A549 (cell line): ENCODE measurements around the gene LEO1. TPM values are rescaled to one million over a fixed set of nuclear protein-coding genes. Genes with fewer than 3 reads are reported as not detected.

Experiments used
- ATAC-seq, 2 experiments: fragments of 200-7000 bp in 1 of 2; fragments of >200 bp in 1 of 2; cut with Nextera tagmentation in 1 of 2; cut with Tn5 transposase in 1 of 2; 3 replicates each; pipeline versions ENCODE4 v1.8.0 to v1.9.1; 2018 to 2020; ENCODE audit warnings: mild to moderate bottlenecking in 1 of 2, moderate library complexity in 1 of 2
- CTCF ChIA-PET: fragments of 300-600 bp; sonication (Branson Sonifier 250); formaldehyde crosslinking; extraction: SDS; loops from one replicate; lab custom pipeline; 2021; ENCODE audit warnings: antibody characterized with exemption, inconsistent platforms; lab: Yijun Ruan, JAX
- POLR2A ChIA-PET: fragments of 350-600 bp; formaldehyde crosslinking; extraction: SDS; loops from one replicate; lab custom pipeline; 2021; ENCODE audit warnings: antibody characterized with exemption, inconsistent platforms; lab: Yijun Ruan, JAX
- DNase-seq, 2 experiments: peaks; one replicate each; pipeline versions ENCODE4 v3.0.0 to v3.0.0-alpha.2; 2011 to 2016; ENCODE audit warnings: low read depth in 1 of 2, low spot score in 1 of 2
- FAIRE-seq: peaks from 2 replicates; lab custom pipeline; 2011; peaks lifted over from hg19 to GRCh38; lab: Jason Lieb, UNC
- H3K27ac ChIP-seq, 2 experiments: fragments of >200 bp; sonication (Bioruptor Twin); formaldehyde crosslinking; 3 replicates each; pipeline ENCODE4 v1.5.1; 2016 to 2017
- H3K4me1 ChIP-seq: fragments of >200 bp; sonication (Bioruptor Twin); formaldehyde crosslinking; 3 replicates; pipeline ENCODE4 v1.6.1; 2016
- H3K4me2 ChIP-seq: fragments of >200 bp; sonication (Bioruptor Twin); formaldehyde crosslinking; 3 replicates; pipeline ENCODE4 v1.6.1; 2016
- H3K4me3 ChIP-seq: fragments of >200 bp; sonication (Bioruptor Twin); formaldehyde crosslinking; 3 replicates; pipeline ENCODE4 v1.5.1; 2016
- H3K9me3 ChIP-seq: fragments of >200 bp; sonication (Bioruptor Twin); formaldehyde crosslinking; 3 replicates; pipeline ENCODE4 v1.6.1; 2016
- ATOH8 ChIP-seq: fragments of 250-450 bp; sonication (Bioruptor Pico); IDR thresholded peaks from 2 replicates; pipeline ENCODE4 v1.5.0; 2020; ENCODE audit warnings: low read depth, mild to moderate bottlenecking, moderate library complexity
- CHD2 ChIP-seq: fragments of 150-350 bp; IDR thresholded peaks from 2 replicates; pipeline ENCODE4 v1.6.1; 2014; ENCODE audit warnings: low read length; ENCODE audit not compliant: partially characterized antibody
- E2F6 ChIP-seq: IDR thresholded peaks from 2 replicates; pipeline ENCODE4 v1.6.1; 2012; ENCODE audit warnings: low read depth, borderline replicate concordance
- ESRRA ChIP-seq: fragments of 150-350 bp; IDR thresholded peaks from 2 replicates; pipeline ENCODE4 v1.6.1; 2014; ENCODE audit warnings: mild to moderate bottlenecking, low read length, borderline replicate concordance
- FOSL2 ChIP-seq, 2 experiments: fragments of 450-650 bp in 1 of 2; fragments of >200 bp in 1 of 2; sonication (Bioruptor Twin) in 1 of 2; formaldehyde crosslinking; IDR thresholded peaks; 2 replicates each; pipeline versions ENCODE4 v1.5.0 to v1.6.1; 2016 to 2020; ENCODE audit warnings: mild to moderate bottlenecking in 1 of 2, moderate library complexity in 1 of 2
- HOXA7 ChIP-seq: fragments of 250-450 bp; sonication (Bioruptor Pico); IDR thresholded peaks from 2 replicates; pipeline ENCODE4 v1.5.0; 2020; ENCODE audit warnings: mild to moderate bottlenecking, moderate library complexity
- HOXB13 ChIP-seq: fragments of 250-450 bp; sonication (Bioruptor Pico); IDR thresholded peaks from 2 replicates; pipeline ENCODE4 v1.5.0; 2020; ENCODE audit warnings: low read depth, mild to moderate bottlenecking, moderate library complexity
- JUN ChIP-seq, 2 experiments: fragments of >200 bp; sonication (Bioruptor Twin); formaldehyde crosslinking; IDR thresholded peaks; 2 replicates in 1 of 2; 3 replicates in 1 of 2; pipeline ENCODE4 v1.6.1; 2016 to 2017
- MAFK ChIP-seq: fragments of 450-650 bp; IDR thresholded peaks from 2 replicates; pipeline ENCODE4 v1.6.1; 2014; ENCODE audit not compliant: partially characterized antibody
- MAZ ChIP-seq: fragments of 150-350 bp; IDR thresholded peaks from 2 replicates; pipeline ENCODE4 v1.6.1; 2014; ENCODE audit warnings: antibody characterized with exemption, low read depth, low read length, borderline replicate concordance
- NPAS2 ChIP-seq: fragments of 250-450 bp; sonication (Bioruptor Pico); IDR thresholded peaks from 2 replicates; pipeline ENCODE4 v1.8.0; 2022; ENCODE audit warnings: mild to moderate bottlenecking, moderate library complexity, borderline replicate concordance
- POLR2A ChIP-seq: IDR thresholded peaks from 2 replicates; pipeline ENCODE4 v1.6.1; 2012; ENCODE audit warnings: mild to moderate bottlenecking, low read length
- RNF2 ChIP-seq: fragments of 200-600 bp; sonication (generic); IDR thresholded peaks from 2 replicates; pipeline ENCODE4 v1.6.1; 2016; ENCODE audit warnings: low read depth, mild to moderate bottlenecking, antibody characterized with exemption, moderate library complexity, borderline replicate concordance
- SMC3 ChIP-seq: fragments of >200 bp; sonication (Bioruptor Twin); formaldehyde crosslinking; IDR thresholded peaks from 3 replicates; pipeline ENCODE4 v1.6.1; 2018; ENCODE audit warnings: inconsistent platforms
- SREBF2 ChIP-seq: fragments of 450-650 bp; IDR thresholded peaks from 2 replicates; pipeline ENCODE4 v1.6.1; 2014; ENCODE audit warnings: mild to moderate bottlenecking, moderate library complexity
- TFCP2L1 ChIP-seq: fragments of 250-450 bp; sonication (Bioruptor Pico); IDR thresholded peaks from 2 replicates; pipeline ENCODE4 v1.5.0; 2021; ENCODE audit warnings: mild to moderate bottlenecking
- ZC3H11A ChIP-seq: fragments of 450-650 bp; IDR thresholded peaks from 2 replicates; pipeline ENCODE4 v1.6.1; 2014; ENCODE audit warnings: antibody characterized with exemption, mild to moderate bottlenecking
- ZFP36 ChIP-seq: fragments of 450-650 bp; IDR thresholded peaks from 2 replicates; pipeline ENCODE4 v1.6.1; 2014; ENCODE audit warnings: borderline replicate concordance; ENCODE audit not compliant: partially characterized antibody
- ZNF302 ChIP-seq: fragments of 250-450 bp; sonication (Bioruptor Pico); IDR thresholded peaks from 2 replicates; pipeline ENCODE4 v1.9.0; 2021; ENCODE audit warnings: inconsistent platforms, mild to moderate bottlenecking, moderate library complexity
- ZSCAN20 ChIP-seq: fragments of 250-450 bp; sonication (Bioruptor Pico); IDR thresholded peaks from 2 replicates; pipeline ENCODE4 v1.8.0; 2022; ENCODE audit warnings: mild to moderate bottlenecking, moderate library complexity
- WGBS: methylation state at CpG from one replicate; pipeline ENCODE4 v1.1.6; 2017; ENCODE audit errors: missing lambda C conversion rate; 5-methylcytosine and 5-hydroxymethylcytosine counted together
- polyA plus RNA-seq, 4 experiments: library from polyadenylated mRNA; depleted of rRNA in 3 of 4; stranded (reverse); fragments of >200 nt; fragmentation: RNase III in 1 of 4; extraction: RNeasy Plus Mini Kit Qiagen cat#74134 plus additional on column Dnase treatment in 1 of 4; gene quantifications; 2 replicates in 3 of 4; 3 replicates in 1 of 4; pipeline ENCODE4 v1.2.3, GENCODE V29; 2011 to 2017
- TF ChIP-seq, protein P1 (sequence below): fragments of 450-650 bp; IDR thresholded peaks from 2 replicates; pipeline ENCODE4 v1.6.1; 2014; ENCODE audit warnings: antibody characterized with exemption

The LEO1 gene
- polyA plus RNA-seq, 2 of the 4 experiments (the other 2 are of a cell fraction) = 22.3 to 60.3 TPM

DNA sequence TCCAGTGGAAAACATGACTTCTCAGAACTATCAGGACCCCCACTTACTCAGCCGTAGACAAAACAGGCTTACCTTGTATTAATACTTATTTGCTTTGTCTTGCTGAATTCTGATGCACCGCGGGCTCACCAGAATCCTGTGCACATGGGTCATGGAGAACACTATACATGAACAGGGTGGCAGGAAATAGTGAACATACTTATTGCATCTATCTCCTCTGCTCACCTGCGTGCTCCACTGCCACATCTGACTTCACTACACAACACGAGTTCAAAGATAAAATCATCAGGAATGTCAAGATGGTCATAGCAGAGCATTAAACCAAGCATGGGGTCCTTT lies 36.8 kb upstream of the LEO1 start (continued):
- TF ChIP-seq TFCP2L1 (CRISPR knock-in tag) (no peak), MAZ (no peak), ESRRA (no peak)

GRCh38 chr15:52006702-52007340 lies 35.2 kb upstream of the LEO1 start:
- H3K9me3 ChIP-seq = no peaks in the 10 kb centered on the region
- H3K4me1 ChIP-seq = peaks cover 39% of the 10 kb centered on the region
- peak overlapping the region; percentile 9 to 45; a peak in 4 of 6 replicates for H3K27ac ChIP-seq
- TF ChIP-seq SREBF2 (no peak), POLR2A (no peak), SMC3 (no peak), HOXA7 (CRISPR knock-in tag) (no peak), RNF2 (no peak), MAFK (no peak), ZSCAN20 (CRISPR knock-in tag) (no peak), JUN (IDR thresholded peaks at IDR 0.05) (no peak), ATOH8 (no peak), HOXB13 (no peak), CHD2 (no peak), NPAS2 (no peak), ESRRA (no peak), ZFP36 (no peak), ZC3H11A (no peak), E2F6 (no peak)
- TF ChIP-seq, protein P1, sequence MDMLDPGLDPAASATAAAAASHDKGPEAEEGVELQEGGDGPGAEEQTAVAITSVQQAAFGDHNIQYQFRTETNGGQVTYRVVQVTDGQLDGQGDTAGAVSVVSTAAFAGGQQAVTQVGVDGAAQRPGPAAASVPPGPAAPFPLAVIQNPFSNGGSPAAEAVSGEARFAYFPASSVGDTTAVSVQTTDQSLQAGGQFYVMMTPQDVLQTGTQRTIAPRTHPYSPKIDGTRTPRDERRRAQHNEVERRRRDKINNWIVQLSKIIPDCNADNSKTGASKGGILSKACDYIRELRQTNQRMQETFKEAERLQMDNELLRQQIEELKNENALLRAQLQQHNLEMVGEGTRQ = no peak
- H3K4me3 ChIP-seq = no peak overlapping the region
- CTCF ChIA-PET = interaction anchor here (0.7 to 1.9 kb wide), 6 partner anchors 10 to 303 kb away, joined by 3 to 9 read pairs (median 3); no protein-coding TSS in a partner anchor
- DNase-seq = no peak
- ATAC-seq = no peak; a peak in 1 of 6 replicates
- no peak for FAIRE-seq
- POLR2A ChIA-PET = interaction anchor here (0.6 to 0.7 kb wide), 2 partner anchors 14 to 172 kb away, joined by 3 to 4 read pairs; no protein-coding TSS in a partner anchor
- 88% methylated on average over 3 of the region's 3 CpGs for WGBS
- H3K4me2 ChIP-seq = peak overlapping the region; percentile 12; the same call in 1 of the 3 replicates

DNA sequence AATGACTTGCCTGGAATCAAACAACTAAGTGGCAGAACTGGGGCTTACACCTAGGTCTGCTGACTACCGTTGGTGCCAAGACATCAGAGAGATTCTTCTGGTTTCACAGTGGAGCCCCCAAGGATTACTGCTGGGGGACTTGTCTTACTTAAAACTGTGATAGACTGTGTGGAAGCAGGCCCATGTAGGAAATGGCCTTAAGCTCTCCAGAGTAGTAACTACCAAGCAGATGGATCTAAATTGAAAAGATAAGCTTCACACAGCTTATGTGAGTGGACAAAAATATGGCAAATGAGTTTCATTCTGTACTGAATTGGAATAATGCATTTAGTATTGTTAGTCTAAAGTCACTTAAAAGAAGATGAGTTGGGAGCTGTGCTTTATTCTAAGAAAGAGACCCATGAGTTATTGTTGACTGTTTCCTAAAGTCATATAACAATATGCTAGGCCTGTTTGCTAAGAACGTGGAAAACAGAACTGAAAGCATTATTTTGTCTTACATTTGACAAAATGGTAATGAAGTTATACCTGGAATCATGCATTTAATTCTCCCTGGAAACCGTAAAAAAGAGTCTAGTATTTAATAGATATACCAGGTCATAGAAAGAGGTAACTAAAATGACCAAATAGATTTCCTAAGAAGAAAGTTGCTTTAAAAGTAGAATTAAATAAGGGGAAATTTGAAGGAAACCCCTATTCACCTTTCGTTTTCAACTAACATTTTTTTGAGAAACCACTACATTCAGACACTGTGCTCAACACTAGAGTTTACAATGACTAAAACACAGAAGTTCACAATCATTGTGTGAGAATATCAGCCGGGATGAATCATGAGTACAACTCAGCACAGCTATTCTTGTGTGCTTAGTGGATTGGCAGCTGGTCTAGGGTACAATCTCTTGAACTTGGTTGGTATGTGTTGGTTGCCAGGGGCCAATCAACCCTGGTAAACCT lies 34.4 kb upstream of the LEO1 start:
- ATAC-seq (peak; percentile 27 to 73; a peak in 3 of 6 replicates), DNase-seq (peak in 1 of 2 experiments; percentile 52), FAIRE-seq (no peak)
- H3K9me3 ChIP-seq = no peaks in the 10 kb centered on the region
- WGBS = 59% methylated on average over 5 of the region's 5 CpGs
- POLR2A ChIA-PET = interaction anchor here (0.7 kb wide), 1 partner anchor 13 kb away, joined by 4 read pairs; no protein-coding TSS in a partner anchor
- peak overlapping the region; percentile 9 to 45; a peak in 4 of 6 replicates for H3K27ac ChIP-seq
- TF ChIP-seq ZNF302 (CRISPR knock-in tag) (no peak), FOSL2 (IDR thresholded peaks at IDR 0.05) (no peak), FOSL2 (CRISPR knock-in tag; IDR thresholded peaks at IDR 0.05) (0 out of 2 replicates have a peak, but pooled peaks have one; percentile 23)
- H3K4me3 ChIP-seq = no peak overlapping the region
- peak overlapping the region; percentile 12; the same call in 1 of the 3 replicates for H3K4me2 ChIP-seq
- CTCF ChIA-PET = interaction anchor here (0.9 to 1.9 kb wide), 4 partner anchors 9 to 133 kb away, joined by 3 to 9 read pairs (median 4); no protein-coding TSS in a partner anchor
- peaks cover 31% of the 10 kb centered on the region for H3K4me1 ChIP-seq
